ENCODE measurements around the gene RFLNA.

- TF ChIP-seq CTCF (IDR thresholded peaks at IDR 0.05) (no peak), POLR2A (IDR thresholded peaks at IDR 0.05) (no peak), EP300 (IDR thresholded peaks at IDR 0.05) (no peak)
These were observed 14.3 kb downstream of the RFLNA start for GRCh38 chr12:124309231-124309630.

Measured in tibial nerve (tissue), 4 donors.